Rectal smooth muscle tissue (tissue), 1 donor: ENCODE measurements around the gene SGK2.
"Not testable (repeated sequence)": the region's sequence is repeated elsewhere in the genome, so short reads cannot be mapped to it uniquely, and the experiment has no call there.

ENCODE experiments used
- H3K27ac ChIP-seq: one replicate; pipeline ENCODE4 v1.7.0; 2013; ENCODE audit warnings: low read depth, low read length, inconsistent platforms
- H3K27me3 ChIP-seq: one replicate; pipeline ENCODE4 v1.7.0; 2013; ENCODE audit warnings: low read length; ENCODE audit not compliant: control insufficient read depth, insufficient read depth
- H3K36me3 ChIP-seq: one replicate; pipeline ENCODE4 v1.7.0; 2013; ENCODE audit warnings: low read length; ENCODE audit not compliant: control insufficient read depth, insufficient read depth
- H3K4me1 ChIP-seq: one replicate; pipeline ENCODE4 v1.7.0; 2013; ENCODE audit warnings: low read length; ENCODE audit not compliant: control insufficient read depth, insufficient read depth
- H3K4me3 ChIP-seq: one replicate; pipeline ENCODE4 v1.7.0; 2013; ENCODE audit warnings: low read length
- H3K9ac ChIP-seq: one replicate; pipeline ENCODE4 v1.7.0; 2013; ENCODE audit warnings: low read length

Gene SGK2

GRCh38 chr20:43590036-43590391 lies 31.2 kb downstream of the SGK2 start:
- H3K9ac ChIP-seq: peak overlapping the region; percentile 77
- H3K4me1 ChIP-seq: peaks cover 11% of the 10 kb centered on the region
- H3K4me3 ChIP-seq: peak overlapping the region; percentile 68
- H3K36me3 ChIP-seq: no peaks in the 10 kb centered on the region
- H3K27ac ChIP-seq: peak overlapping the region; percentile 90
- H3K27me3 ChIP-seq: no peaks in the 10 kb centered on the region

- peak within 1 kb of the TSS; percentile 77 for H3K9ac ChIP-seq
- H3K36me3 ChIP-seq: peaks cover 2% of the 10 kb centered on the region
- H3K27me3 ChIP-seq: no peaks in the 10 kb centered on the region
- peak within 1 kb of the TSS; percentile 68 for H3K4me3 ChIP-seq
- peaks cover 11% of the 10 kb centered on the region for H3K4me1 ChIP-seq
- peak within 1 kb of the TSS; percentile 90 for H3K27ac ChIP-seq
Measured at GRCh38 chr20:43590392-43591303, 31.8 kb downstream of the SGK2 start, which contains the start of gene IFT52. IFT52 (plus strand) TSS chr20:43590937; CDS start chr20:43594699, 3,762 bp downstream.

- not testable (repeated sequence) for H3K27me3 ChIP-seq, H3K27ac ChIP-seq, H3K9ac ChIP-seq, H3K4me1 ChIP-seq, H3K4me3 ChIP-seq
- H3K36me3 ChIP-seq: peaks cover 22% of the 10 kb centered on the region
Measured at GRCh38 chr20:43601960-43602359, 43.1 kb downstream of the SGK2 start.

- Histone ChIP-seq H3K4me3 (no peak overlapping the region), H3K4me1 (no peaks in the 10 kb centered on the region), H3K9ac (no peak overlapping the region), H3K27me3 (no peaks in the 10 kb centered on the region), H3K36me3 (peaks cover 20% of the 10 kb centered on the region), H3K27ac (no peak overlapping the region)
Measured at GRCh38 chr20:43603124-43603523, 44.3 kb downstream of the SGK2 start.

GRCh38 chr20:43605715-43606114 lies 46.9 kb downstream of the SGK2 start:
- Histone ChIP-seq H3K4me3 (no peak overlapping the region), H3K9ac (no peak overlapping the region), H3K27ac (no peak overlapping the region), H3K4me1 (no peaks in the 10 kb centered on the region), H3K36me3 (peaks cover 14% of the 10 kb centered on the region), H3K27me3 (no peaks in the 10 kb centered on the region)

- H3K4me1 ChIP-seq, H3K27ac ChIP-seq, H3K27me3 ChIP-seq, H3K9ac ChIP-seq, H3K4me3 ChIP-seq: not testable (repeated sequence)
- H3K36me3 ChIP-seq: peaks cover 14% of the 10 kb centered on the region
Measured at GRCh38 chr20:43607278-43607677, 48.5 kb downstream of the SGK2 start.

GRCh38 chr20:43631598-43631997 lies 72.8 kb downstream of the SGK2 start:
- no peaks in the 10 kb centered on the region for H3K27me3 ChIP-seq
- no peak overlapping the region for H3K4me3 ChIP-seq
- no peak overlapping the region for H3K9ac ChIP-seq
- no peak overlapping the region for H3K27ac ChIP-seq
- peaks cover 13% of the 10 kb centered on the region for H3K36me3 ChIP-seq
- H3K4me1 ChIP-seq: no peaks in the 10 kb centered on the region
